NT2/D1 (cell line): ENCODE measurements around the gene KRTAP10-9.
"Not testable (repeated sequence)": the region's sequence is repeated elsewhere in the genome, so short reads cannot be mapped to it uniquely, and the experiment has no call there.

Source experiments
- SUZ12 ChIP-seq: IDR thresholded peaks from 2 replicates; pipeline ENCODE4 v1.6.1; 2011; ENCODE audit not compliant: insufficient read length, insufficient read depth; ENCODE audit errors: extremely low read depth
- YY1 ChIP-seq: IDR thresholded peaks from 2 replicates; pipeline ENCODE4 v1.6.1; 2011; ENCODE audit not compliant: insufficient read length, insufficient read depth

- not testable (repeated sequence) for TF ChIP-seq SUZ12, YY1
Observed at GRCh38 chr21:44627831-44628233, 939 bp downstream of the KRTAP10-9 start.
